IPS-NIHi7 (cell line): ENCODE results near the gene OVAAL.
"Not testable (repeated sequence)": the region's sequence is repeated elsewhere in the genome, so short reads cannot be mapped to it uniquely, and the experiment has no call there.

Experiments used
- DNase-seq: peaks from one replicate; pipeline ENCODE4 v3.0.0; 2012; ENCODE audit warnings: mixed read lengths; ENCODE audit errors: extremely low spot score

Gene OVAAL

DNA sequence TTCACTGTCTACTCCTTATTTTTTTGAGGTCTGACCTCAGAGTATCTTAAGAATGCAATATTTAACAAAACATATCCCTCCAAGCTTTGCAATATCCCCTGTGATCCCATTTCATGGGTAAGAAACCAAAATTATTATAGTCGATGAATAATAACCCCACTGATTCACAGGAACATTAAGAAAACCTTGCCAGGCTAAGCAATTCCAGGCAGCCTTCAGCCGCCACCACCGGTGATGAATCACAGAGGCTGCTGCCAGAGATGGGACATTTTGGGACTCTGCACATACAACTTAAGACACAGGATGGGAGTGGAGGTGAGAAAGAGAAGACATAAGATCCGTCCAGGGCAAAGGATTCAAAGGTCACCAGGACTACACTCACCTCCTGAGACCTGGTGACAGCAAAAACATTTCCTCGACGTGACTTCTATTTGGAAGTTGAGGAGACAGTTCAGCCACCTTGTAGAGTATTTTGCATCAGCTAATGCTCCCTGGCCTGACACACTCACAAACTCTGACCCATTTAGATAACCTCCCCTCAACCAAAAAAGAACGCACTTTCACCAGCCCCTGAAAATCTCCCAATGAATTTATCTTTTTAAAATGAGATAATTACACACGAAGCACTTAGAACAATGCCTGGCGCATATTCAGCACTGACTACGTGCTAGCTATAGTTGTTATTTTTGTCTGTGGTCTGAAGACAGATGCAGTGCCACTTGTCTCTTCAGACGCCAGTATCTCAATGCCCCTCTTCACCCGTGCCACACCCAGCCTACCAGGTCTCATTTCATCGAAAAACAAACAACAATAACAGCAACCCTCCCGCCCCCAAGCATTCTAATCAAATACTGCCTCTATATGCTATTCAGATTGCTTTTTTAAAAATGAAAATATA, 17.8 kb upstream of the OVAAL start:
- no peak for DNase-seq

DNA sequence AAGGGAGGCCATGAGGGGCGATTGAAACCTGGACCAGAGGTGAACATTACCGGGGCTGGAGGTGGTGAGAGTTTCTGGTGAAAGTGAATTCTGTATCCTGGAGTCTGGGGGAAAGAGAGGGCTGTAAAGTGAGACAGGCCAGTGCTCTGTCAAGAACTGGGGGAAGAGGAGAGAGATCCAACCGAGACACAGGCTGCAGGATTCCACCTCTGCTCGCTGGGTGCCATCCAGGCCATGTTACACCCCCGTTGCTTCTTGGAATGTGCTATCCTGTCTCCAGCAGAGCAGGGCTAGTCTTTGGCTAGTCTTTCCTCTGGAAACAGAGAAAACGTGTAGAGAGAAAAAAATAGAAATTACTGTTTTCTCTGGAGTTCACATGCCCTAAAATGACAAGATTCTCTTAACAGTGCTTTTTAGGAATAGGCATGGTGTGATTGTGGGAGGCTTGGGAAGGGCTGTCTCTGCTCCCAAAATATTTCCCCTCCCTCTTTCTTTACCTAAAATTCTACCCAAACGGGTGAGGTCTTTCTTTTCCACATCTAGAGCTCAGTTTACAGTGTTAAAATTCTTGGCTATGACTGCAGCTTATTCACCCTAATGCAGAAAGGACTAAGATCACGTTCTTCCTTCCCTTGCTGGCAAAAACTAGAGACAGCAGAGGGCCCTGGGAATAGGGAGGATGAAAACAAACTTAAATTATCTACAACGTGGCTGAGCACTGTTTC, 16.5 kb upstream of the OVAAL start:
- peak; percentile 57 for DNase-seq

DNA sequence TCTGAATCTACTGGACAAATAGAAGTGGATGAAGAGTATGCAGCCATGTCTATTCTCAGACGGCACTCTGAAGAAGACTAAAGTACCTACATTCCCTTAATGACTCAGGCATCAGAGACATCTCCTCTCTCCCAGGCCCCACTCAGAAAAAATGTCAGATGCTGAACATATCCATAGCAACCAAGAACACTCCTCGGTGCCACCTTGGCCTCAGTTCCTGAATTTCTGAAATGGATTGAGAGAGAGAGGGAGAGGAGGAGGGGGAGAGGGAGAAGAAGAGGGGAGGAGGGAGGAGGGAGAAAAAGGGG, 16.0 kb upstream of the OVAAL start:
- no peak for DNase-seq

DNA sequence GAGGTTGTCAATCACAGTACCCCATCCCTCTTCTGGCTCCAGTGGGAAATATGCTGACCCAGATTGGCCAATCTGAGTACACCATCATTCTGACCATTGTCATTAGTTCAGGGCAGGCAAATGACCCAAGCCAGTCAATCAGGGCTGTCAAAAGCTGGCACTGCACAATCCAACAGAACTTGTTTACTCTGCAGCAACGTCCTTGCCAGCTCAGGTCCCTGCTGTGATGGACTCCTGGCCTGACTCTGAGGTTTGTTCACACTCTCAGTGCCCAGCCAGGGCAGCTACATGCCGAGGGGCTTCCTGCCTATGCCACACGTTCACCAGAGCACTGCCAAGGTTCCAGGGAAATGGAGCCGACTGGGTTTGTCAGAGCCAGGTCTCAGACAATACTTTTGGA, 14.7 kb upstream of the OVAAL start:
- no peak for DNase-seq

DNA sequence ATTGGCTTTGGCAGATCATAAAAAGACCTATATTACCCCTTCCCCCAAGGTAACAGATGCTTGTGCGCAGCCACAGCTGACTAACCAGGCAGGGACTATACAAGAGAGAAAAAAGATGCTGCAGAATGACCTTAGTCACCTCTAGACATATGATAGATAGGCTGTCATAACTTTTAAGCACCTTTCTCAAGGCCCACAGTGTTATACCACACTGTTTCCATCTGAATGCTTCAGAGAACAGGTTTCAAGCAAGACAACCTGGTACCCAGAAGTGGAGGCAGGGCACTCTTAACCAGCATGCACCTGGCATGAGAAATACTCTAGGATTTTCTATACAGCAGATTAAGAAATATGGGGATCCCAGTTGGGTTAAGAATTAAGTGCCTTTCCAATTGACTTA, 12.8 kb upstream of the OVAAL start:
- no peak for DNase-seq

DNA sequence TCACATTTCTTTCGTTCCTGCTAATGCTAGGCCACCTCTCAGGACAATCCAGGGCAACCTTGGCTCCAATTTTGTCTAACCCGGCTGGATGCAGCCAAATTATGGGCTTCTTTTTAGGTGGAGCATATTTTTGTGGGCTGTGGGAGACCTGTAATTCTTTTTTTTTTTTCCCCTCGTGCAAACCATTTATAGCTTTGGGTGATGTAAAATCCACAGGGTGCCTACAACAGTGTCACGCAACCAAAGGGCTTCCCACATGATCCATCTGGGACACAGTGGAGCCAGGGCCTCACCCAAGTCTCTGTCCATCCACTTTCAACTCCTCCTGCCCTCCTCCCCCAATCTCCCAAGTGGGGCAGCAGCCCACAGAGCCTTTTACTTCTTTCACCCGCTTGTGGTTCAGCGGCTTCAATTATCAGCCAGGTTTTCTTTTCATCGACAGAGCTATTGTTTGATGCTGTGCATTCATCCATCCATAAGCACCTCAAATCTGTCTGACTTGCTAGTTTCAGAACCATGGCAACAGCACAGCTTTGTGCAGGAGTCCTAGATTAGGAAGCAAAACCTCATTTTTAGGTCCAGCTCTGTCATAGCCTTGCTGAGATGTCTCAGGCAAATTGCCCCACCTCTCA, 10.0 kb upstream of the OVAAL start:
- no peak for DNase-seq

DNA sequence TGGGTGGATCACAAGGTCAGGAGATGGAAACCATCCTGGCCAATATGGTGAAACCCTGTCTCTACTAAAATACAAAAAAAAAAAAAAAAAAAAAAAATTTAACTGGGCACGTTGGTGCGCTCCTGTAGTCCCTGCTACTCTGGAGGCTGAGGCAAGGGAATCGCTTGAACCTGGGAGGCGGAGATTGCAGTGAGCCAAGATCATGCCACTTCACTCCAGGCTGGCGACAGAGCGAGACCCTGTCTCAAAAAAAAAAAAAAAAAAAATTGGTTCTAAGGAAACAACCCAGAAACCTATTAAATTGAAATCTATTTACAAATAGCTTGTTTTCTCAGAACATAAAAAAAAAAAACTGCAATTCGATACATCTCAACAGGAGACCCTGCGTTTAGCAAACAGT, 9.0 kb upstream of the OVAAL start:
- DNase-seq, result not testable (repeated sequence)

DNA sequence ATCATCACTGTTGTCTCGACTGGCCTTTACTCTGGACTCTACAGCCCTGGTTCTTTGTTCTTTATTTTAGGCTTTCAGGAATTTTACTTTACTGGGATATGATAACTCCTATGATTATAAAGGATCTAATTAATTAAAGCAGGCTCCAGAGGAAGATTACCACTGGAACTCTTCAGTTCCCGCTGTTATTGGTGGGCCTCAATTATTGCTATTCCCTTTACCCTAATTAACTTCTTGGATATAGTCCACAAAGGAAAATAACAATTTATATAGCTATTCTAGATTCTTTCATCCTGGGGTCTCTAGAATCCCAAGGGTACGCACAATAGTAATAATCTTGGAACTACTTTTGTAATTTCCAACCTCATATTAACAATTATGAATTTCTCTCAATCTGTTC, 8.5 kb upstream of the OVAAL start:
- no peak for DNase-seq

DNA sequence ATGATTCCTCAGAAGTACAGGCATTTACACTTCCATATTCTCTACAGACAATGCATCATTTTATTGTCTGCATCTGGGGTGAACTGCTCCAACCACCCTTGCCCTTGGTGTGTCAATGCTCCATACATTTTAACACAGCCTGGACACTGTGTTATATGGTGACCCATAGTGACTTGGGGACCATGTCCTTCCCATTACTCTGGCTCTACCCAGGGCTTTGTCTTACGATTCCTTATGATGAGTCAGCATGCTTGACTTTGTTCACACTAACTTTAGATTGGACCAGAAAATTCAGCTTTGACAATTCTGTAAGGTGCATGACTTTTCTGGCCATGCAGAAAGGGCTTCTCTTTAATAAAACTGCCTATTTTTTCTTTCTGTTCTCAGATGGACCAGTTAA, 6.8 kb upstream of the OVAAL start:
- no peak for DNase-seq

DNA sequence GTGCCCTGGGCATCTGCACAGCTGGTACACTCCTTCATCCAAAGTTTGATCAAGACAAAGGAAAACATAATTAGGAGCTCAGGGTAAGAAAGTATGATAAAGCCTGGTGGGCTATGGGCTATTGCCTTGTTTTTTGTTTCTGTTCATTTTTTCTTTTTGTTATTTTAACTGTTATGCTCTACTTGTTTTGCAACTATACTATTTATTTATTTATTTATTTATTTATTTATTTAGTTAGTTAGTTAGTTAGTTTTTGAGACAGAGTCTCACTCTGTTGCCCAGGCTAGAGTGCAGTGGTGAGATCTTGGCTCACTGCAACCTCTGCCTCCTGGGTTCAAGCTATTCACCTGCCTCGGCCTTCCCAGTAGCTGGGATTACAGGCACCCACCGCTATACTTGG, 5.7 kb upstream of the OVAAL start:
- DNase-seq, result not testable (repeated sequence)

DNA sequence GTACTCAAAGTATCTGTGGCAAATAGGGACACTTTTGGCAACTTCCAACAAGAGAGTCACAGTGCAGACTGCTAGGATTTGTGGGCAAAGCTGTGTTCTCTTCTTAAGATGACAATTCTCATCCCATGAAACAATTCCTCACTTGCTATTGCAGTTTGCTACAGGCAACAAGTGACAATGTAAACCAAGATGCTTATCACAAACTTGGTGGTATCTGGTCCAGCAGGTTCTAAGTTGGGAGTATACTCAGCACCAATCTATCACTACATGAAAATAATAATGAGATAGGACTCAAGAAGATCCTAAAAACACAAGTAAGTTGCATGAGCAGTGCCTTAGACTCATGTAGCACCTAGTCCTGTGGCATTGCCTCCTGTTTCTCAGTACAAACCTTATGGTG, 3.4 kb upstream of the OVAAL start:
- DNase-seq, result no peak

DNA sequence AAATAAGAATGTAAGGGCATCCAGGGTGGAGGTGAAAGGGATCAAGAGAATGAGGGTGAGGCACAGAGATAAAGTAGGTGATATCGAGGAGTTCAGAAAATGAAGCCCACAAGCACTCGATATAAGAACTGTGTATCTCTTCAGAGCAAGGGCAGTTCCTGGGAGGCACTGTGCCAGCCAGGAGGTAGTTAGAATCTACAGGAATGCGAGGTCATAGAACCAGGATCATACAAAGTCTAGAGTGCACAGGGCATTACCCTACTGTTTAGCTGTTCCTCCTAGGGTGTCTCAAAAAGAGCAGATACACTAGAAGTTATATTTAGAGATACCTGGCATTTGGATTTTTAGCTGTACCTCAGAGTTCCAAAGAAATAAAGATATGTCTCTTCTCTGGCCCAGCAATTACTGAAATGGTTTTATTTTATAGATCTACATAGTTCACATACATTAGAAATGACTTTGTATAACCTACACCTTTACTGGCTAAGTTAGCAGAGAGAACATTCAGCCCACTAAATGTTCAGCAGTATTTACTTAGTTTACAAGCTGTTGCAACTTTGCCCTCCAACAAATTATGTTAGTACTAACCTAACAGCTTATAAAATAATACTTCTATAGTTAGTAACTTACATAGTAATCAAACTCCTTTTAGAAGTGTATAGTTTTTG, 1.6 kb downstream of the OVAAL start:
- DNase-seq, result no peak

DNA sequence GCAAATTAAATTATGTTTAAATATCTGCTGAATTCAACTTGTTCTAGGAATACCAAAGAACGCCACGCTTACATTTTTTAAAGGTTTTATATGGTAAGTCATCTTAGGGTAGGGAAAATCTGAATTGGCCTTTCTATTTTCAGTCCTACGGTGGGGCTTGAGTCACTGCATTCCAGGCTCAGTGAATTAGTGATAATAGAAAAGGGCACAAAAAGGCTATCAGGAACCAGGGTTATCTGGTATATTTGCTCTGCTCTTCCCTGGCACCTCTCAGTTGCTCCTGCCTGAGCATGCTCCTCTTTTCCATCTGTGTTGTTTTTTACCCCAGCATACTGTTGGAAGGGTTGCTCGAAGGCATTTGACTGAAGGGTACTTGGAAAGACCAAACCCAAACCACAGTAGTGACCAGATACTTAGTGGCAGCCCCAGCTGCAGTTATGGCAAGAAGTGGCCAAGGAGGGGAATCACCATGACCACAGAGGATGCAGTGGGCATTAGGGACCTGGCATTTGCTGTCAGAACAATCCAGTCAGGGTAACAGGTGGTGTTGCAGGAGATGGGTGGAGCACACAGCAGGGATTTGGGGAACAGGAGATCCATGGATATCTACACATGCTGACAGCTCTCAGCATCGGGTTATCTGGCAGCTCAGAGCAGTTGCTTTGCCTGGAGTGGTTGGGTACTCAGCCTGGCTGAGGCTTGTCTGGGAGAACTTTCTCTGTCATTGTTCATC, 2.3 kb downstream of the OVAAL start:
- DNase-seq, result no peak

DNA sequence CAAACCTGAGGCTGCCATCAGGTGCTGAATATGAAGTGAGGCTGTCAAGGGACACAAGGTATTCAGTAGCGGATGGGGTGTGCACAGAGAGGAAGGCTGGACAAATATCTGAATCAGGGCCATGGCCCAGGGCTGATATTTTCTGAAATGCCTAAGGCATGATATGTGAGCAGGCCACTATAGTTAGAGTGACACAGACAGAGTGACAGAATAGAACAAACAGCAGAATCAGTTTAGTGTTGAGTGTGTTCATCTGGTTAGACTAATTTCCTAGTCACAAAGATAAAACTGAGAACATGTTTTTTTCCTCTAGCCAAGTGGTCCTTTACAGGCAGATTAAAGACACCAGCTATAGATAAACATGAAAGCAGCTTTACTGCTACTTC, 3.9 kb downstream of the OVAAL start:
- DNase-seq, result no peak

DNA sequence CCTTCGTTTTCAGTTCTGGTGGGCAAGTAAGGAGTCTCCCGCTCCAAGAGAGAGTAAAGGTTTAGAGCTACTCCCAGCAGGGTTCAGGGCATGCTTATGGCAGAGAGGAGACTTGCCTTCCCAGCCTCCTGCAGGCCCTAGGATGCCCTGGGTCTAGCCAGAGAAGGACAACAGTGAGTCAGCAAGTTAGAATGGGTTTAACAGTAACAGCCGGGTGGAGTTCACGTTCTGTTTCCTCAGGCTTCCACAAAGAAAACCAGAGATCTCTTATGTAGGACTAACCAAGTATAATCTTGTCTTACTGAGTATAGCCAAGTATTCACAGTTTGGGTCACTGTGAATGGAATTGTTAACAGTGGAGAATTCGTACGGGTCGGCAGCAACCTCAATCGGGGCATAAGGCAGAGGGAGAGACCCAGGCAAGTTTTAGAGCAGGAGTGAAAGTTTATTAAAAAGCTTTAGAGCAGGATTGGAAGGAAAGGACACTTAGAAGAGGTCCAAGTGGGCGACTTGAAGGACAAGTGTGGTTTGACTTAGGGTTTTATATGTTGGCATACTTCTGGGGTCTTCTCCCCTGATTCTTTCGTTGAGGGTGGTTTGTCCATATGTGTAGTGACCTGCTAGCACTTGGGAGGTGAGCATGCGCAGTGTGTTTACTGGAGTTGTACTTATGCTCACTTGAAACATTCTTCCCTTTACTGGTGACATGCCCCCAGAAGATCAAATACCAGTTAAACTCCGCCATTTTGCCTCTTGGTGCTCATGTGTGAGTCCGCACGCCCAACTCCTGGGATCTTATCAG, 4.5 kb downstream of the OVAAL start:
- DNase-seq, result peak; percentile 52

DNA sequence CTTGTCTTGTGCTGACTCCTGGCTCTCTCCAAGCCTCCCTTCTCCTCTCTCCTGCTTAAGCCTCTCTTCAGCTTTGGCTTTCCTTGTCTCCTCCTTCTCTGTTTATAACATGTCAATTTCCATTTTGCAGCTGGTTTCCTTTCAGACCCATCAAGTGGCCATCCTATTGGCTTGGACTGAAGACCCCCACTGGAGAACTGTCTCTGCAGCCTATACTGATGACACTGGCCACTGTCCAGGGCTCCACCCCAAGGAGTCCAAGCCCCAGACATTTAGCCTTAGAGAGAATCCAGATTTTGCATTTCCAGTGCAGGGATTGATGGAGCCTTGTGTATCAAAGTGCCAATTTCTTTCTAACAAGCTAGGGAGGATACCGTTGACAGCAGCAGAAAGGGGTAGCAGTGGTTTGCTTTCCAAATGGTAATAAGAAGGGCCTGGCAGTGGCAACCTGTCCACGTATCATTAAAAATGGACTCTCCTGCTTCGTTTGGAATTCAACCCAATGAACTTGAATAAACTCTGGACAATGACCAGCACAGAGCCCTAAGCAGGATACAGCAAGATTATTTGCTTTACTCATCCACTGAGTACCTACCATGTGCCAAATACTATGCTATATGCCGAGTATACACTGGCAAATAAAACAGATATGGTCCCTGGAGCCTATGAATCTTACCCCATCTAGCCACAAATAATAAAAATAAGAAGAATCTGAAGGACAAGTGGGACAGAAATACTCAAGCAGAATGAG, 6.5 kb downstream of the OVAAL start:
- DNase-seq, result no peak

DNA sequence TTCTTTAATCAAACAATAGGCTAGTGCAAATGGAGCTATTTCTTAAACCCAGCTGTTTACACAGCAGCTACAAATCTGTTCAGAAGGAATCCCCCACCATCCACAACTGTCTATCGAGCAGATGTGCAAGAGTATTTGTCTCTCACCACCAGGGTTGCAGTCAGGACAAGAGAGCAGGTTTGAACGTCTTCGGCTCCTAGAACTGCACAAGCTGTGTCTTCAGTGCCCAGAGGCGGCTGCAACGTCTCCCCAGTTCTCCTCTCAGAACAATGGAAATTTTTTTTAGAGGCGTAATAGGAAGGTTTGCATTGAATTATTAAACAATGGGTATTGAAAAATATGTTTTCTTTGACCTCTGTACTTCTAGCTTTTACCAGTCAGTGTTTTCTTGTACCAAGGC, 7.3 kb downstream of the OVAAL start:
- DNase-seq, result no peak

DNA sequence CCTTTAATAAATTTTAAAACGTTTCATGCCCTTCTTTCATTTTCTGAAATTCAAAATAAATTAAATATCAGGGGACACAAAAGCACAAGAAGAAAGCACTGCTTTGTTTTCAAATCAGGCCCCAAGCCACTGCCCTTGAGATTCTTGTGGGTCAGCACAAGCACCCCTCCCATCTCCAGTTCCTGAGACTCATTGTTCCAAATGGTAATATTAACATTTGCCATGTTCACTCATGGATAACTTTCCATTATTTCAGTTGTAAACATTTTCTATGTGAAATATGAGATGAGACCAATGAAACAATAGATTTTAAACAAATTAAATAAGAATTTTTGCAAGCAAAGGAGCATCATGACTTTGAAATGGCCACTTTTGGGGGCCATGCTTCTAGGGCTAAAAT, 7.7 kb downstream of the OVAAL start:
- no peak for DNase-seq

DNA sequence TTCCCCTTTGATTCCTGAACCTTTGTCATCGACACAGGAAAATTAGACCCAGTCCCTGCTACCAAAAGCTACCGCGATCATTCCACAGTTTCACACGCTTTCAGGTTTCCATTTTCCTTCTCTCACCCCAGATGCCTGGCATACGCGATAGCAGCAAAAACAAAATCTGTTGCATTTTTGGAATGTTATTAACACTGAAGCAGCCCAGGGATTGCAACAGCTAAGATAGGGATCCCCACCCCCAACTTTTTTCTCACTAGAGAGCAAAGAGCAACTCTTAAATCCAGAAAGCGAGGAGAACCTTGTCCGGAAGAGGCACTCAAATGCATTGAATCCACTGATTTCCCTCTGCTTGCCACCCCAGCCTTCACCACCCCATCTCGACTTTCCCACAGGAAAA, 8.9 kb downstream of the OVAAL start:
- no peak for DNase-seq

DNA sequence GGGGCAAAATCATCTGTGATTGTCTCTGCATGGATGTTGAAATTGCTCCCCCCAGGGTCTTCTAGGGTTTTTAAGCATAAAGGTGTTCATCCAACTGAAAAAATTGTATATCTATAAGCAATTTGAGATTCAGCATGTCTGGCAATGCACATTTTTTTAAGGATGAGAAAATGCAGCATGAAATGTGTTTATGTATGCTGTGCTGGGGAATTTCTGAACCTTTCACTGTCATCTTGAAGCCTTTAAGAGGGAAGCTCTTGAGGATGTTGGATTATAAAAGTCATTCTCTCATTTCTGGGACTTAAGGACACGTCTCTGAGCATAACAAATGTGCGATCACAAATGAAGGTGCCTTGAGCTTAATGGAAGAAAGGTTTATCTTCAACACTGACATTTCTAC, 9.4 kb downstream of the OVAAL start:
- no peak for DNase-seq
